Measurements from ENCODE around the gene FLNB.

The FLNB gene, protein sequence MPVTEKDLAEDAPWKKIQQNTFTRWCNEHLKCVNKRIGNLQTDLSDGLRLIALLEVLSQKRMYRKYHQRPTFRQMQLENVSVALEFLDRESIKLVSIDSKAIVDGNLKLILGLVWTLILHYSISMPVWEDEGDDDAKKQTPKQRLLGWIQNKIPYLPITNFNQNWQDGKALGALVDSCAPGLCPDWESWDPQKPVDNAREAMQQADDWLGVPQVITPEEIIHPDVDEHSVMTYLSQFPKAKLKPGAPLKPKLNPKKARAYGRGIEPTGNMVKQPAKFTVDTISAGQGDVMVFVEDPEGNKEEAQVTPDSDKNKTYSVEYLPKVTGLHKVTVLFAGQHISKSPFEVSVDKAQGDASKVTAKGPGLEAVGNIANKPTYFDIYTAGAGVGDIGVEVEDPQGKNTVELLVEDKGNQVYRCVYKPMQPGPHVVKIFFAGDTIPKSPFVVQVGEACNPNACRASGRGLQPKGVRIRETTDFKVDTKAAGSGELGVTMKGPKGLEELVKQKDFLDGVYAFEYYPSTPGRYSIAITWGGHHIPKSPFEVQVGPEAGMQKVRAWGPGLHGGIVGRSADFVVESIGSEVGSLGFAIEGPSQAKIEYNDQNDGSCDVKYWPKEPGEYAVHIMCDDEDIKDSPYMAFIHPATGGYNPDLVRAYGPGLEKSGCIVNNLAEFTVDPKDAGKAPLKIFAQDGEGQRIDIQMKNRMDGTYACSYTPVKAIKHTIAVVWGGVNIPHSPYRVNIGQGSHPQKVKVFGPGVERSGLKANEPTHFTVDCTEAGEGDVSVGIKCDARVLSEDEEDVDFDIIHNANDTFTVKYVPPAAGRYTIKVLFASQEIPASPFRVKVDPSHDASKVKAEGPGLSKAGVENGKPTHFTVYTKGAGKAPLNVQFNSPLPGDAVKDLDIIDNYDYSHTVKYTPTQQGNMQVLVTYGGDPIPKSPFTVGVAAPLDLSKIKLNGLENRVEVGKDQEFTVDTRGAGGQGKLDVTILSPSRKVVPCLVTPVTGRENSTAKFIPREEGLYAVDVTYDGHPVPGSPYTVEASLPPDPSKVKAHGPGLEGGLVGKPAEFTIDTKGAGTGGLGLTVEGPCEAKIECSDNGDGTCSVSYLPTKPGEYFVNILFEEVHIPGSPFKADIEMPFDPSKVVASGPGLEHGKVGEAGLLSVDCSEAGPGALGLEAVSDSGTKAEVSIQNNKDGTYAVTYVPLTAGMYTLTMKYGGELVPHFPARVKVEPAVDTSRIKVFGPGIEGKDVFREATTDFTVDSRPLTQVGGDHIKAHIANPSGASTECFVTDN (N-terminal part only)
- 105 to 118 reads per million in 2 experiments for total RNA-seq

DNA sequence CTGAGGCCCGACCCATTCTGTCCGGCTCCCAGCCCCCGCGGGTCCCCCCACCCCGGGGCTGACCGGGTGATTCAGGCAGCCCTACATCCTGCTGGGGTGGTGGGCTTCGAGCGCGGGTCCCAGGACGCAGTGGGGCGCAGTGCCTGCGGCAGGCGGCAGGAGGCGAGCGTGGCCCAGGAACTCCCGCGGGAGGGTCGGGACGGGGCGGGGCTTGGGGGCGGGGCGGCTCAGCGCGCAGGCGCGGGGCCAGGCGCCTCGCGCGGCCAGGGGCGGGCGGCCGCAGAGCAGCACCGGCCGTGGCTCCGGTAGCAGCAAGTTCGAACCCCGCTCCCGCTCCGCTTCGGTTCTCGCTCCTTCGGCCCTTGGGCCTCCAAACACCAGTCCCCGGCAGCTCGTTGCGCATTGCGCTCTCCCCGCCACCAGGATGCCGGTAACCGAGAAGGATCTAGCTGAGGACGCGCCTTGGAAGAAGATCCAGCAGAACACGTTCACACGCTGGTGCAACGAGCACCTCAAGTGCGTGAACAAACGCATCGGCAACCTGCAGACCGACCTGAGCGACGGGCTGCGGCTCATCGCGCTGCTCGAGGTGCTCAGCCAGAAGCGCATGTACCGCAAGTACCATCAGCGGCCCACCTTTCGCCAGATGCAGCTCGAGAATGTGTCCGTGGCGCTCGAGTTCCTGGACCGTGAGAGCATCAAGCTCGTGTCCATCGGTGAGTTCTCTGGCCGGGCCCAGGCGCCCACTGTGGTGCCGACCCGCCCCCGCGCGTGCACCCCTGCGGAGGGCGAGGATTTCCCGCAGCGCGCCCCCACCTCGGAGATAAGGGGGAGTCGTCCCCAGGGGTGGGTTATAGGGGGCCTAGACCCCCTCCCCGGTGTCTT is at the start of gene FLNB:
FLNB (plus strand) TSS at position 282 of the 885 bp plus-strand sequence; CDS start at position 425, 143 bp downstream.
- peak; percentile 67 for DNase-seq (ENCODE audit: low read depth)

DNA sequence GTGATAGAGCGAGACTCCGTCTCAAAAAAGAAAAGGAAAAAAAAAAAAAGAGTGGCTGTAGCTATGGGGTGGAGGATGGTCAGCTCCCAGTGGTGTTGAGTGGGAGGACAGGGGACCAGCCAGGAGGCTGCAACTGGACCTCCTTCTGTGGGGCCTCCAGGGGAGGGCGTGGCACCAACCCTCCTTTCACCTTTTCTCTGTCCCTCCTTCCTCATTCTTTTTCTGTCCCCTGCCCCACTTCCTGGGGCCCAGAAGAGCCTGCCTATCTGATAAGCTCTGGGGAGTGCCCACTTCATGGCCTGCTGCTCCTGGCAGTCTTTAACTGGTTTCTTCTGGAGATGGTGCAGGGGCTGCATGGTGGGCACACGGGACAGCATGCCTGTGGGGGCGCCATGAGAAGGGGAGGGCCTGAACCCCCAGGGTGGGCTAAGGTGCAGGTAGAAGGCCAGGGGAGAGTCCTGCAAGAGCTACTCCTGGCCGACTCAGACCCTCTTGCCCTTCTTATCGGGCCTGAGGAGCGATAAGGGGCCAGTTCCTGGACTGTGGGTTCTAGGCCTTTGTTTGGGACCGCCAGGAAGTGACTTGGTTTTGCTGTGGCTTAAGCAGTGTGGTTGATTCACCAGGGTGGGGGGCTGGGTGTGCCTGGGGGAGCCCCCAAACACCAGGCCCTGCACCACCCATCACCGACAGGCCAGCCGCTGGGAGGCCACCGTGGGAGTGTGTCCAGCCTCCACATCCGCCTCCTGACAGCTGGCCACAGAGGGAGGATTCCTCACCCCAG is 49.4 kb upstream of the FLNB start:
- DNase-seq (ENCODE audit: low read depth), result no peak

DNA sequence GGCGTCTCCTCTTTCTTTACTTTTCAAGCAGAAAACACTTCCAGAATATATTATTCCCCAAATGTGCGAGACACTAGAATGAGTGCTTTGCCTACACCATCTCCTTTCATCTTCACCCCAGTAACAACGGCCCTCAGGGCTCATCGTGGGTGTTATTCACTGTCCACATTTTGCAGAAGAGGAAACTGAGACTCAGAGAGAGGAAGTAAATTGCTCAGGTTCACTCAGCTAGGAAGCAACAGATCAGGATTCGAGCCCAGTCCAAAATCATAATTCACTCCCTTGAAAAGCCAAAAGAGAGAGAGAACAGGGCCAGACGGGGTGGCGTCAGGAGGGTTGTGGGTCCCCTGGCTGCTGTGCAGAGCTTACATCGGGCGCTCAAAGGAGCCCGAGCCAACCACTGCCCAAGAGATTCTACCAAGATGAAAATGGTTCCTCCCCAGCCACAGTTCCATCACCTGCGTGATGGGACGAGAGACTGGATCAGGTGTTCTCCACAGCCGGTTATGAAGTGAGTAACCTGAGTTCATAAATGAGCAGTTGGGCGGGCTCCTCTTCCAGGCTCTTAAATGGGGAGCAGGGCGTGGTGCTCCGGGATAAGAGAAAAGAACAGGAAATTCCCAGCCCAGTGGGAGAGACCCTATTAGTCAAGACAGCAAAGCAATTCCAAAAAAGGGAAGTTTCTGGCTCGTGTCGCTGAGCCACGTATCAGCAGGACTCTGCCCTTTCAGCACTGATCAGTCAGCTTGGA is 48.6 kb upstream of the FLNB start:
- no peak for DNase-seq (ENCODE audit: low read depth)

DNA sequence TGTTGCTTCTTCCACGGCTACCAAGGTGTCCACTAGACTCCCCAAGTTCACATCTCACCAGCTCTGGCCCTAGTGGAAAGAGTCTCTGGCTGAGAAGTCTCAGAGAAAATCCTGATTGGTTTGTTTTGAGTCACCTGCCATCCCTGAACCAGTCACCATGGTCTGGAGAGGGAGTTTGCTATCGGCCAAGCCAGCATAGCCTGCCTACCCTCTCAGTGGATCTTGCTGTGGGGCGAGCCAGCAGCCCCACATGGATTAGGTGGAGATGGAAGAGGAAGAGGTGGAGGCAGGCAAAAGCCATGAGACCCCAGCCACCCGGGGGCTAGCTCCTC is 48.1 kb upstream of the FLNB start:
- DNase-seq (ENCODE audit: low read depth), result no peak

DNA sequence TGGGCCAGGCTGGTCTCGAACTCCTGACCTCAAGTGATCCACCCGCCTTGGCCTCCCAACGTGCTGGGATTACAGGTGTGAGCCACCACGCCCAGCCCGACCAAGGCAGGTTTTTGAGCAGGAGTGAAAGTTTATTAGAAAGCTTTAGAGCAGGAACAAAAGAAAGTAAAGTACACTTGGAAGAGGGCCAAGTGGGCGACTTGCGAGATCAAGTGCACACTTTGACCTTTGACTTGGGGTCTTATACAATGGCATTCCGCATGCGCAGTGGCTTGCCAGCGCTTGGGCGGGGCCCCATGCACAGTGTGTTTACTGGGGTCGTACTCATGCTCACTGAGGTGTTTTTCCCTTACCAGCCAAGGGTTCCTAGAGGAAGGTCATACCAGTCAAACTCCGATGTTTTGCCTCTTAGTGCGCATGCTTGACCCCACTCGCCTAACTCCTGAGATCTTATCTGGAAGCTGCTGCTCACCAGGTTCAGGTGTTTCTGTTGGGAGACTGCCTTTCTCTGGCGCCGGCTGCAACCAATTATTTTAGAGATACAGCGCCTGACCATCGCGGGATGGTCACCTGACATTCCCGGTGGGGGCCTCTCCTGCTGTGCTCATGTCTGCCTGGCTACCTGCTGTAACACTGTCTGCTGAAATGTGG is 46.9 kb upstream of the FLNB start:
- no peak for DNase-seq (ENCODE audit: low read depth)

DNA sequence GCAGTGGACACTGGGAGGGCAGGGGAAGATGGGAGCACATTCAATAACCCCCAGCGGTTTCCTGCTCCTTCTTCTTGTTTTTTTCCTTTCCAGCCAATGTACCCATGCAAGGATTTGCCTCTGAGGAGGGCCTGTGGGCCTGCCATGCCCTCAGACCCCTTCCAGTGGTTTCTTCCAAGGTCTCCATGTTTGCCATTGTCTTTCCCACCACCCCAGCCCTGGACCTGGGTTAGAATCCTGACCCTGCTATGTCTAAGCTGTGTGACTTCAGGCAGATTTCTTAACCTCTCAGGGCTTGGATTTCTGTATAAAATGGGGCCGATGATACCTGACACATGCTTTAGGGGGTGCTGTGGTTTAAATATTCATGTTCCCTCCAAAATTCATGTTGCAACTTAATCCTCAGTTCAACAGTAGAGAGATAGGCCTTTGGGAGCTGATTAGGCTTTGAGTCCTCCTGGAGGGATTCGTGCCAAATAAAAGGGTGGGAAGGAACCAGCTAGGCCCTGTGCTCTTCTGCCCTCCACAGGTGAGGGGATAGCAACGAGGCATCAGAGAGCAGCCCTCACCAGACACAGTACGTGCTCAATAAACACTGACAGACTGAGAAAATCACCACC is 46.3 kb upstream of the FLNB start:
- DNase-seq (ENCODE audit: low read depth), result no peak

DNA sequence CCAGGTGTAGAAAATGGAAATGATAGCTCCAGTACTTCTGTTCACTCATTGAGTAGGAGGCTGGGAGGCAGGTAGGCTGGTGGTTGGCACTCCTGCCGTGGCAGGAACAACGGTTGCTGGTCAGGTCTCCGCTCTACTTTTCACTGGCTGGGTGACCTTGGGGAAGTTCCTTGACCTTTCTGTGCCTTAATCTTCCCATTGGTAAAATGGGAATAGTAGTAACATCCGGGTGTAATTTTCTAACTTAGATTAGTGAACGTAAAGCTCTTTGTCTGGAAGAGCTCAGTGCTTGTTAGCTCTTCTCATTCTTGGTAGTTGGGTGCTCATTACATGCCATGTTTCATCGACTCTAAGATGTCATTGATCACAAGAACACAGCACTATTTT is 45.8 kb upstream of the FLNB start:
- DNase-seq (ENCODE audit: low read depth), result no peak

DNA sequence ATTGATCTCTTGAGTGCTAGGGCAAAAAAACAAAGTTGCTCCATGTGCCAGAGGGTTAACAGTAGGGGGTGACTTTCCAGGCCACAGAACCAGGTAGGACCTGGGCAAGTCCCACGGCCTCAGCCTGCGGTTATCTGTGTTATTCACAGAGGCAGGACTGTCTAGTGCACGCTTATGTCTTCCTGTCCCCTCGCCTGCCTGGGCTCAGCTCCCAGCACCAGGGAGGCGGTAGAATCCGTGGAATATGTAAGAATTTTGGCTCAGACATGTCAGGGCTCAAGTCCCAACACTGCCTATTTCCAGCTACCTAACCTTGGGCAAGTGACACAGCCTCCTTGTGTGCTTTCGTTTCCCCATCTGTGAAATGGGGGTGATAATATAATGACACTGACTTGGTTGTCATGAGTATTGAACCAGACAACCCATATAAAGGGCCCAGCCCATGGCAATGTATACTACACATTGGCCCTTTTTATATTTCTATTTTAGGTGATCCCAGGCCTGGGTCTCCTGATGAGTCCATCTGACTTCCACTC is 44.3 kb upstream of the FLNB start:
- DNase-seq (ENCODE audit: low read depth), result no peak

DNA sequence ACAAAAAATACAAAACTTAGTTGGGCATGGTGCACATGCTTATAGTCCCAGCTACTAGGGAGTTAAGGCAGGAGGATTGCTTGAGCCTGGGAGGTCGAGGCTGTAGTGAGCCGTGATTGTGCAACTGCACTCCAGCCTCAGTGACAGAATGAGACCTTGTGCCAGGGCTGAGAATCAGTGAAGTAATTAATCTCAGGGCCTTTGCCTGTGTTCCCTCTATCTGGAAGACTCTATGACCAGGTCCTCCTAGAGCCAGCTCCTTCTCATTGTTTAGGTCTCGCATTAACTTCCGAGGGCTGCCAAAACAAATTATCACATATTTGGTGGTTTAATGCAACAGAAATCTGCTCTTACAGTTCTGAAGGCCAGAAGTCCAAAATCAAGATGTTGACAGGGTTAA is 41.4 kb upstream of the FLNB start:
- no peak for DNase-seq (ENCODE audit: low read depth)

DNA sequence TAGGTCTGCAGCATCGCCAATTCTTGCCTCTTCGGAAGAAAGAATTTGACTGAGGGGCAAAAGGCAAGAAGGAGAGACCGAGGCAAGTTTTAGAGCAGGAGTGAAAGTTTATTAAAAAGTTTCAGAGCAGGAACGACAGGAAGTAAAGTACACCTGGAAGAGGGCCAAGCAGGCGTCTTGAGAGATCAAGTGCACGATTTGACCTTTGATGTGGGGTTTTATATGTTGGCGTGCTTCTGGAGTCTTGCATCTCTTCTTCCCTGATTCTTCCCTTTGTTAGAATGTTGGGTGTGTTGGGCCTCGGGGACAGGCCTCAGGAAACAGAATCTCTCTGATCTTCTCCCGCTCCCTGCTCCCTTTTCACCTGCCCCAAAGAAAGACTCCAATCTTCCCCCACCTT is 40.6 kb upstream of the FLNB start:
- DNase-seq (ENCODE audit: low read depth), result no peak

DNA sequence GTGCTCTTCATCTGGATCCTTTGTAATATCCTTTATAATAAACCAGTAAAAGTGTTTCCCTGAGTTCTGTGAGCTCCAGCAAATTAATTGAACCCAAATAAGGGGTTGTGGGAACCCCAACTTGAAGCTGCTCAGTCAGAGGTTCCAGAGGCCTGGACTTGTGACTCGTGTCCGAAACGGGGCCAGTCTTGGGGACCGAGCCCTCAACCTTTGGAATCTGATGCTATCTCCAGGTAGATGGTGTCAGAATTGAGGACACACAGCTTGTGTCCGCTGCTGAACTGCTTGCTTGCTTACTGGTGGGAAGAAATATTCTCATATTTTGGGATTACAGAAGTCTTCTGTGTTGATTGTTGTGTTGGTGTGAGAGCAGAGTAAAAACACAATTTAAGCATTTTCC is 39.7 kb upstream of the FLNB start:
- no peak for DNase-seq (ENCODE audit: low read depth)

DNA sequence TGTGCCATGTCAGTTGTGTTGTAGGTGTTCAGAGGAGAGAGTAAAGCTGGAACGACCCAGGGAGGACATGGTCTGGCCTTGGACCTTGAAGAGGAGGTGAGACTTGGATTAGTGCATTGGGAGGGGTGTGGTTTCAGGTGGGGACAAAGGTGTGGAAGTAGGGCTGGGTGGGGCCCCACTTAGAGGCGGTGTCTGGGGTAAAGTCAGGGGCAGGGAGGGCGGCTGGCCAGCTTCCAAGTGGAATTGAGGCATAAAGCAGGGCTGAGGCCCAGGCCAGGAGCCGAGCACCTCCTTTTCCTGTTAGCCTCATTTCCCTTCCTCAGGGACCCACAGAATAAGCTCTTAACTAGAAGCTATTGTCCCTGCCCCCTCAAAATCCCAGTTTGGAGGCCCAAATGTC is 36.2 kb upstream of the FLNB start:
- no peak for DNase-seq (ENCODE audit: low read depth)

DNA sequence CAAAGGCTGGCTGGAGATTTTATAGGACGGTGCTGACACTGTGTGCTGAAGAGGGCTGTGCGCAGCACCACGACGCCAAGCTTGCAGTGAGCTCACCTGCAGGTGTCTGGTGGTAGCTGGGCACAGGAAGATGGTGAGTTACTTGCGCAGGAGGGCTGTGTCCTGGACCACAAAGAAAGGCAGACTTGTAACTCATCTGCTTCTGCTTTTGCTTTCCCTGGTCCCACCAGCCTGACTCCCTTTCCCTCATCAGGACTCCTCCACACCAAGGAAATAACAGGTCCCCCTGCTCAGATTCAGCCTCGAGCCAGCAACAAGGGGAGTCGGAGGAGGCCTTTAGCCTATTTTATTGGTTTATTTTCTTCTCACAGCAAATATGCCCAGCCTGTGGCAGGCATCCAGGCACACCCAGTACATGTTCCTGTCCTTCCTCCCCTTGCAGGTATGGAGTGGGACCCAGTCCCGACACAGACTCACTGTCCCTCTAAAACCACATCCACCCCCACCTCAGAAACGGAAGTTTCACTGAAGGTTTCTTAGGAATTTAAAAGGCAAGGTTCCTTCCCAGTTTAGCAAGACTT is 35.6 kb upstream of the FLNB start:
- no peak for DNase-seq (ENCODE audit: low read depth)

DNA sequence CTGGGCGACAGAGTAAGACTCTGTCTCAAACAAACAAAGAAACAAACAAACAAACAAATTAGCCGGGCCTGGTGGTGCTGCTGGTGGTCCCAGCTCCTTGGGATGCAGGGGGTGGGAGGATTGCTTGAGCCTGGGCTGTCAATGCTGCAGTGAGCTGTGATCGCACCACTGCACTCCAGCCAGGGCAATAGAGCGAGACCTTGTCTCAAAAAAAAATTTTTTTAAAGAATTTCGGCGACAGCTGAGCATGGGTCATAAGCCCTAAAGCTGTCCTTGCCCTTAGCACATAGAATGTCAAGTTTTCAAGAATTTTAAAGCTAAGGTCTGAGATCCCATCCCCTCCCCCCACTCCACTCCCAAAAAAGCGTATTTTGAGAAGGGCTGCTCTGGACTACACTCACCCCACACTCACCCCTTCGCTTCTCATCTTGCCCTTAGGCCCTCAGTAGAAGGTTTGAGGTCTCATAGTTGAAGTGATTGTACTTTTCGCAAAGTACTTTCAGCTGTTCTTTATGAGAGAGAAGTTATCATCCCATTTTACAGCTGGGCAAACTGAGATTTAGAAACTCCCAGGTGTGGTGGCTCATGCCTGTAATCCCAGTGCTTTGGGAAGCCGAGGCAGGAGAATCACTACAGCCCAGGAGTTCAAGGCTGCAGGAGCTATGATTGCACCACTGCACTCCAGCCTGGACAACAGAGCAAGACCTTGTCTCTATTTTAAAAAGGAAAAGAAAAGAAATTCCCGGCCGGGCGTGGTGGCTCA is 34.3 kb upstream of the FLNB start:
- no peak for DNase-seq (ENCODE audit: low read depth)

DNA sequence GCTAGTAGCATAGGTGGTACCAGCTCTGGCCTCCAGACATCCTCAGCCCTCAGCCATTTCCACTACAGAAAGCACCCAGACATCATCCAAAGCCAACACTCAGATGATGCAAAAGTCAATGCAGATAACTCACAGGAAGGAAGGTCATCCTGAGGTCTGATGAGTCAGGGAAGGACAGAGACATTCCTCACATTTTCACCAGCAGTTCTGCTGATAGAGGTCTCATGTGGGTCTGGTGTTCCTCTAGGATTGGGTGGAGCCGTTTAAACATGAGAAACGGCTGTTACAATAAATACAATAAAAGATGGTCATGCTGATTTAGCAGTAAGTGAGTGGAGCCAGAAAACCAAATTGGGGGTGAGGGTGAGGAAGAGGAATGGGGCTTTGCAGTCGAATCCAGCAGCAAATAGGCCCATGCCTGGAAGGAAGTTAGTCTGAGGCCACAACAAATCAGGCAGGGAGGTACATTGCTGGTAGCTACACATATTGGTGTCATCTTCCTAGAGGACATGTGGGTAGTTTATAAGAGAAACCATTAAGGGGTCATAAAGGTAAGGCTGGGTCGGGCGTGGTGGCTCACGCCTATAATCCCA is 33.3 kb upstream of the FLNB start:
- DNase-seq (ENCODE audit: low read depth), result no peak

DNA sequence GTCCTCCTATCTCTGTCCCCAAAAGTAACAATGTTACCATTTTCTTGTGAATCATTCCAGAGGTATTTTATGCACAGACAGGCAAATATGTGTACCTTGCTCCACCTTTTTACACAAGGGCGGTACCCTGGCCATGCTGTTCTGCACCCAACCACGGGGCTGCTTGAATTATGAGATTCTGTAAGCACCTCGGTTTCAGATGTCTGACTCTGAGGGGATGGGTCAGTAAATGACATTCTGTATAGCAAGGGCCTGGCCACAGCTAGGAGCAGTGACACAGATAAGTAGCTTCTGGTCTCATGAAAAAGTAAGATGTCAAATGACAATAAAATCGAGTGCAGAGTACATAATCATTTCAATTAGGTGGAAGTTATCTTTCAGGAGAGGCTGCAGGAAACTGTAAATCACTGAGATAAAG is 30.4 kb upstream of the FLNB start:
- DNase-seq (ENCODE audit: low read depth), result no peak

DNA sequence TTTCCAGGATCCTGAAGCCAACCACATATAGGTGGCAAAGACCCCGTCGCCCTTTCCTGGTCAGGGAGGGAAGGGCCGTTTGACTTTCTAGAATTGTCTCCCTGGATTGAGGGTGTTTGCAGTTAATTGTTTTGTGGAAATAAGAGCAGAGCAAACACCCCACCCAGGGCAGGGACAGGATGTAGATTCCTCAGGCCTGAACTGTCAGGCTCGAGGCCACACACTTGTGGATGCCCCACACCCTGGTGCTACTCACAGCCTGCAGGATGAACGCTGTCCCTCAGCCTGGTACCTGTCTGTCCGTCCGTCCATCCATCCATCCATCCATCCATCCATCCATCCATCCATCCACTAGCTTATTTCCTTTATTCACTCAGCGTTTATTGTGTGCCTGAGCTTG is 29.9 kb upstream of the FLNB start:
- no peak for DNase-seq (ENCODE audit: low read depth)
